ENCODE measurements around the gene RFC4. TPM values are rescaled to one million over a fixed set of nuclear protein-coding genes. Genes with fewer than 3 reads are reported as not detected.

The RFC4 gene
- total and polyA plus RNA-seq, 2 of the 8 experiments (the other 6 are each of a cell fraction or from before 2014, with no cell fraction given), result 21.8 to 86.9 TPM

GRCh38 chr3:186787642-186788481 lies 18.4 kb downstream of the RFC4 start:
- no peak overlapping the region for H3K4ac ChIP-seq (replicated peaks; ENCODE audit: insufficient read length, low read depth, low read length)
- no peak overlapping the region for H2BK15ac ChIP-seq (ENCODE audit: low read length)
- 88% methylated on average over 15 of the region's 15 CpGs; no CpG with 5 or more reads in 1 of the 2 experiments for WGBS, 2 experiments (ENCODE audit: extremely low coverage in 1 of 2, insufficient coverage in 1 of 2, insufficient read length in 1 of 2, insufficient replicate concordance in 2 of 2, low coverage in 1 of 2, low lambda C conversion rate in 2 of 2, missing lambda C conversion rate in 1 of 2)
- H4K20me1 ChIP-seq (replicated peaks in 1 of 2; ENCODE audit: control insufficient read depth in 1 of 2, insufficient read depth in 2 of 2, low read length in 2 of 2), result peaks cover 28 to 33% of the 10 kb centered on the region in 2 experiments
- H3K27ac ChIP-seq (ENCODE audit: low read depth, low read length), result no peak overlapping the region
- peaks cover 18 to 47% of the 10 kb centered on the region in 2 experiments for H3K79me2 ChIP-seq (ENCODE audit: control insufficient read depth in 1 of 2, insufficient read depth in 2 of 2, low read length in 2 of 2)
- no peak overlapping the region for H3K9ac ChIP-seq (replicated peaks in 1 of 4; ENCODE audit: extremely low read depth in 1 of 4, low read depth in 3 of 4, low read length in 3 of 4)
- H2BK12ac ChIP-seq (ENCODE audit: low read depth, low read length), result no peak overlapping the region
- no peak overlapping the region for H2AFZ ChIP-seq (ENCODE audit: low read length)
- H3K4me1 ChIP-seq (replicated peaks in 1 of 4; ENCODE audit: control insufficient read depth in 3 of 4, insufficient read depth in 4 of 4, low read length in 3 of 4), result peaks cover 0 to 2% (median 0%) of the 10 kb centered on the region in 4 experiments; a peak in 2 of 7 replicates
- no peaks in the 10 kb centered on the region for H3K27me3 ChIP-seq (replicated peaks in 1 of 4; ENCODE audit: control insufficient read depth in 3 of 4, extremely low read depth in 1 of 4, insufficient read depth in 3 of 4, low read length in 3 of 4)
- H4K8ac ChIP-seq (ENCODE audit: extremely low read depth, insufficient read depth, low read length), result no peak overlapping the region; the same call in 1 of the 2 replicates
- H3K18ac ChIP-seq (ENCODE audit: extremely low read depth, low read length), result no peak overlapping the region
- peaks cover 6% of the 10 kb centered on the region for H3K23me2 ChIP-seq (ENCODE audit: low read depth, low read length)
- H3K56ac ChIP-seq (replicated peaks; ENCODE audit: insufficient read length, low read depth, low read length), result no peak overlapping the region
- H2BK20ac ChIP-seq (ENCODE audit: low read length), result no peak overlapping the region
- H3K4me3 ChIP-seq (ENCODE audit: extremely low read depth in 1 of 4, insufficient read depth in 2 of 4, low read depth in 3 of 4, low read length in 4 of 4), result peak overlapping the region in 1 of 4 experiments; percentile 99; a peak in 3 of 8 replicates
- H2AK5ac ChIP-seq (ENCODE audit: low read depth, low read length), result no peak overlapping the region
- CTCF ChIA-PET (ENCODE audit: partially characterized antibody), result interaction anchor here (0.7 kb wide), 1 partner anchor 238 kb away, joined by 3 read pairs; no protein-coding TSS in a partner anchor
- no peak overlapping the region for H2BK120ac ChIP-seq (replicated peaks; ENCODE audit: low read depth, low read length)
- peaks cover 42 to 90% (median 75%) of the 10 kb centered on the region in 4 experiments for H3K36me3 ChIP-seq (ENCODE audit: control insufficient read depth in 2 of 4, insufficient read depth in 4 of 4, low read length in 3 of 4)
- no peak overlapping the region for H4K91ac ChIP-seq (replicated peaks; ENCODE audit: insufficient read length, low read length)
- no peak overlapping the region for H2BK5ac ChIP-seq (ENCODE audit: low read depth, low read length)
- peak overlapping the region; percentile 7 to 95; a peak in 2 of 4 replicates for H3K4me2 ChIP-seq (ENCODE audit: insufficient read depth in 1 of 2, low read depth in 2 of 2, low read length in 2 of 2)
- H4K5ac ChIP-seq (ENCODE audit: insufficient read length, low read depth, low read length), result no peak overlapping the region
- no peaks in the 10 kb centered on the region for H3K79me1 ChIP-seq (ENCODE audit: low read depth, low read length)
- H3K23ac ChIP-seq (ENCODE audit: insufficient read length), result no peak overlapping the region
- no peak for FAIRE-seq
- POLR2A ChIA-PET (ENCODE audit: partially characterized antibody), result interaction anchor here (0.8 to 7.6 kb wide), 20 partner anchors 8 to 248 kb away, joined by 3 to 166 read pairs (median 4); partner anchors contain the start of genes KNG1 and RFC4
- no peak for DNase-seq (ENCODE audit: low read depth in 1 of 2, low spot score in 2 of 2)
- no peak overlapping the region for H3K14ac ChIP-seq (ENCODE audit: insufficient read length)
- no peaks in the 10 kb centered on the region for H3K9me3 ChIP-seq (ENCODE audit: insufficient read depth in 2 of 2, low read depth in 1 of 2, low read length in 1 of 2)
- no peak for TF ChIP-seq EGR1 (IDR thresholded peaks at IDR 0.05; ENCODE audit: borderline replicate concordance, low read depth, low read length)
- TF ChIP-seq CHD2 (IDR thresholded peaks at IDR 0.05; ENCODE audit: low read length), result no peak
- TF ChIP-seq KDM1A (IDR thresholded peaks at IDR 0.05; ENCODE audit: borderline replicate concordance, low read length), result no peak
- TF ChIP-seq TBP (IDR thresholded peaks at IDR 0.05; ENCODE audit: low read depth, low read length), result no peak
- no peak for TF ChIP-seq SIRT6 (IDR thresholded peaks at IDR 0.05; ENCODE audit: low read length)
- TF ChIP-seq SP2 (IDR thresholded peaks at IDR 0.05; ENCODE audit: low read length), result no peak
- no peak for TF ChIP-seq TAF1 (IDR thresholded peaks at IDR 0.05; ENCODE audit: low read depth, low read length)
- TF ChIP-seq CREB1 (IDR thresholded peaks at IDR 0.05), result no peak
- TF ChIP-seq ATF2 (IDR thresholded peaks at IDR 0.05; ENCODE audit: low read length), result no peak; the same call in 1 of the 2 replicates
- TF ChIP-seq EZH2 (IDR thresholded peaks at IDR 0.05; ENCODE audit: low read depth, low read length, severe bottlenecking), result no peak
- TF ChIP-seq CTBP2 (IDR thresholded peaks at IDR 0.05; ENCODE audit: borderline replicate concordance, insufficient read depth, insufficient read length, low read length), result no peak

Measured in H1 (cell line).